IPS-15b (cell line): ENCODE measurements around the gene RGS16.

Experiments
- H3K27me3 ChIP-seq: one replicate; pipeline ENCODE4 v1.6.1; 2013; ENCODE audit warnings: low read length; ENCODE audit not compliant: control insufficient read depth, insufficient read depth
- H3K36me3 ChIP-seq: one replicate; pipeline ENCODE4 v1.6.1; 2013; ENCODE audit warnings: low read length; ENCODE audit not compliant: control insufficient read depth, insufficient read depth
- H3K4me1 ChIP-seq: one replicate; pipeline ENCODE4 v1.6.1; 2013; ENCODE audit warnings: mild to moderate bottlenecking, low read length; ENCODE audit not compliant: control insufficient read depth, insufficient read depth
- H3K4me3 ChIP-seq: one replicate; pipeline ENCODE4 v1.5.1; 2013; ENCODE audit warnings: low read depth, low read length
- H3K9ac ChIP-seq: one replicate; pipeline ENCODE4 v1.6.1; 2013; ENCODE audit warnings: low read depth, mild to moderate bottlenecking, low read length
- H3K9me3 ChIP-seq: one replicate; pipeline ENCODE4 v1.6.1; 2013; ENCODE audit warnings: mild to moderate bottlenecking, low read length; ENCODE audit not compliant: control insufficient read depth, insufficient read depth

The RGS16 gene

GRCh38 chr1:182588500-182589396 lies 15.4 kb downstream of the RGS16 start, which contains the start of gene RNASEL:
Gene RNASEL, minus strand, starts transcription at chr1:182589256. Its CDS starts 2,450 bp downstream, at chr1:182586806.
- Histone ChIP-seq H3K36me3 (no peaks in the 10 kb centered on the region), H3K9me3 (no peaks in the 10 kb centered on the region), H3K4me3 (peak within 1 kb of the TSS; percentile 47)

GRCh38 chr1:182587666-182588499 lies 16.3 kb downstream of the RGS16 start:
- no peaks in the 10 kb centered on the region for H3K9me3 ChIP-seq
- peaks cover 5% of the 10 kb centered on the region for H3K4me1 ChIP-seq
- H3K36me3 ChIP-seq: no peaks in the 10 kb centered on the region
- H3K4me3 ChIP-seq: peak overlapping the region; percentile 47
- H3K9ac ChIP-seq: no peak overlapping the region
- H3K27me3 ChIP-seq: no peaks in the 10 kb centered on the region

More at GRCh38 chr1:182588500-182589396, 15.4 kb downstream of the RGS16 start, which contains the start of gene RNASEL:
- no peaks in the 10 kb centered on the region for H3K27me3 ChIP-seq
- peaks cover 5% of the 10 kb centered on the region for H3K4me1 ChIP-seq
- peak within 1 kb of the TSS; percentile 13 for H3K9ac ChIP-seq

- Histone ChIP-seq H3K36me3 (no peaks in the 10 kb centered on the region), H3K4me1 (peaks cover 5% of the 10 kb centered on the region), H3K27me3 (no peaks in the 10 kb centered on the region), H3K9ac (no peak overlapping the region), H3K4me3 (no peak overlapping the region), H3K9me3 (no peaks in the 10 kb centered on the region)
These were observed 17.1 kb downstream of the RGS16 start for GRCh38 chr1:182587093-182587492.

- H3K27me3 ChIP-seq: no peaks in the 10 kb centered on the region
- H3K9me3 ChIP-seq: no peaks in the 10 kb centered on the region
- no peak overlapping the region for H3K4me3 ChIP-seq
- peaks cover 5% of the 10 kb centered on the region for H3K4me1 ChIP-seq
- no peak overlapping the region for H3K9ac ChIP-seq
- no peaks in the 10 kb centered on the region for H3K36me3 ChIP-seq
These were observed 17.8 kb downstream of the RGS16 start for GRCh38 chr1:182586380-182586779.

- no peaks in the 10 kb centered on the region for H3K27me3 ChIP-seq
- H3K9ac ChIP-seq: no peak overlapping the region
- peaks cover 5% of the 10 kb centered on the region for H3K4me1 ChIP-seq
- H3K36me3 ChIP-seq: no peaks in the 10 kb centered on the region
- H3K4me3 ChIP-seq: no peak overlapping the region
- no peaks in the 10 kb centered on the region for H3K9me3 ChIP-seq
These were observed 19.4 kb downstream of the RGS16 start for GRCh38 chr1:182584746-182585145.

- Histone ChIP-seq H3K27me3 (no peaks in the 10 kb centered on the region), H3K9me3 (no peaks in the 10 kb centered on the region), H3K4me1 (no peaks in the 10 kb centered on the region), H3K36me3 (no peaks in the 10 kb centered on the region), H3K9ac (no peak overlapping the region), H3K4me3 (no peak overlapping the region)
These were observed 23.5 kb downstream of the RGS16 start for GRCh38 chr1:182580736-182581135.

- Histone ChIP-seq H3K27me3 (no peaks in the 10 kb centered on the region), H3K36me3 (no peaks in the 10 kb centered on the region), H3K9ac (no peak overlapping the region), H3K9me3 (no peaks in the 10 kb centered on the region), H3K4me1 (no peaks in the 10 kb centered on the region), H3K4me3 (no peak overlapping the region)
These were observed 28.5 kb downstream of the RGS16 start for GRCh38 chr1:182575540-182576149.

GRCh38 chr1:182574156-182574555 lies 30.0 kb downstream of the RGS16 start:
- H3K9ac ChIP-seq: no peak overlapping the region
- no peak overlapping the region for H3K4me3 ChIP-seq
- H3K27me3 ChIP-seq: no peaks in the 10 kb centered on the region
- H3K4me1 ChIP-seq: no peaks in the 10 kb centered on the region
- no peaks in the 10 kb centered on the region for H3K36me3 ChIP-seq
- H3K9me3 ChIP-seq: no peaks in the 10 kb centered on the region

GRCh38 chr1:182570611-182570970 lies 33.6 kb downstream of the RGS16 start:
- Histone ChIP-seq H3K36me3 (no peaks in the 10 kb centered on the region), H3K27me3 (no peaks in the 10 kb centered on the region), H3K4me1 (no peaks in the 10 kb centered on the region), H3K9me3 (no peaks in the 10 kb centered on the region), H3K4me3 (no peak overlapping the region), H3K9ac (no peak overlapping the region)

GRCh38 chr1:182569939-182570610 lies 34.1 kb downstream of the RGS16 start:
- Histone ChIP-seq H3K9ac (no peak overlapping the region), H3K36me3 (no peaks in the 10 kb centered on the region), H3K9me3 (no peaks in the 10 kb centered on the region), H3K4me1 (no peaks in the 10 kb centered on the region), H3K4me3 (no peak overlapping the region), H3K27me3 (no peaks in the 10 kb centered on the region)

- Histone ChIP-seq H3K4me1 (no peaks in the 10 kb centered on the region), H3K9me3 (no peaks in the 10 kb centered on the region), H3K36me3 (no peaks in the 10 kb centered on the region), H3K27me3 (no peaks in the 10 kb centered on the region), H3K9ac (no peak overlapping the region), H3K4me3 (no peak overlapping the region)
These were observed 35.4 kb downstream of the RGS16 start for GRCh38 chr1:182568647-182569284.
